SK-N-SH (cell line): ENCODE results near the gene NISCH.

Experiments used
- CTCF ChIP-seq: fragments of 200-600 bp; sonication (generic); IDR thresholded peaks from 2 replicates; pipeline ENCODE4 v1.6.1; 2017; ENCODE audit warnings: antibody characterized with exemption, mild to moderate bottlenecking, moderate library complexity
- EP300 ChIP-seq, 2 experiments: IDR thresholded peaks; 2 replicates each; pipeline versions ENCODE4 v1.4.0 to v1.6.1; 2012; ENCODE audit warnings: borderline replicate concordance in 1 of 2, low read depth in 1 of 2, low read length in 1 of 2
- FOXJ3 ChIP-seq: sonication (generic); formaldehyde crosslinking; IDR thresholded peaks from 2 replicates; pipeline ENCODE4 v1.5.1; 2020; ENCODE audit warnings: mild to moderate bottlenecking, missing genetic modification reagents
- MAX ChIP-seq: IDR thresholded peaks from 2 replicates; pipeline ENCODE4 v1.4.0; 2012; ENCODE audit warnings: low read depth
- PBX3 ChIP-seq: IDR thresholded peaks from 2 replicates; pipeline ENCODE4; 2012
- REST ChIP-seq: IDR thresholded peaks from 2 replicates; pipeline ENCODE4 v1.6.1; 2012; ENCODE audit warnings: mild to moderate bottlenecking, low read depth, low read length, moderate library complexity
- SIN3A ChIP-seq: IDR thresholded peaks from 2 replicates; pipeline ENCODE4 v1.6.1; 2012; ENCODE audit warnings: low read depth, mild to moderate bottlenecking, low read length, moderate library complexity, borderline replicate concordance
- USF2 ChIP-seq: fragments of 150-350 bp; IDR thresholded peaks from 2 replicates; pipeline ENCODE4 v1.6.1; 2017; ENCODE audit warnings: antibody characterized with exemption, low read length, low read depth, borderline replicate concordance

- TF ChIP-seq SIN3A (no peak), CTCF (no peak), REST (no peak), EP300 (IDR thresholded peaks at IDR 0.05; ENCODE audit: borderline replicate concordance in 1 of 2, low read depth in 1 of 2, low read length in 1 of 2) (no peak), USF2 (no peak), MAX (no peak), PBX3 (no peak), FOXJ3 (CRISPR knock-in tag) (no peak)
Observed at GRCh38 chr3:52443791-52444687, 11.4 kb upstream of the NISCH start.
